KMS-11 (cell line): Measurements from ENCODE around the gene ACADSB.

Source experiments
- H2AFZ ChIP-seq: fragments of 200-600 bp; sonication (generic); 2 replicates; pipeline ENCODE4 v1.6.1; 2016; ENCODE audit warnings: antibody characterized with exemption, mixed run types, low read depth
- H3K27ac ChIP-seq: fragments of 200-600 bp; sonication (generic); 2 replicates; pipeline ENCODE4 v1.6.1; 2016; ENCODE audit warnings: mild to moderate bottlenecking, mixed run types
- H3K27me3 ChIP-seq: fragments of 200-600 bp; sonication (generic); 2 replicates; pipeline ENCODE4 v1.6.1; 2017; ENCODE audit warnings: mild to moderate bottlenecking, low read depth, mixed run types, moderate library complexity; ENCODE audit not compliant: insufficient read depth
- H3K36me3 ChIP-seq: fragments of 200-600 bp; sonication (generic); 2 replicates; pipeline ENCODE4 v1.6.1; 2017; ENCODE audit warnings: mild to moderate bottlenecking, mixed run types; ENCODE audit not compliant: insufficient read depth
- H3K4me1 ChIP-seq: fragments of 200-600 bp; sonication (generic); 2 replicates; pipeline ENCODE4 v1.6.1; 2016; ENCODE audit warnings: mild to moderate bottlenecking, low read depth, mixed run types; ENCODE audit not compliant: poor library complexity, severe bottlenecking
- H3K4me2 ChIP-seq: fragments of 200-600 bp; sonication (generic); 2 replicates; pipeline ENCODE4 v1.7.0; 2016; ENCODE audit warnings: mild to moderate bottlenecking, mixed run types
- H3K4me3 ChIP-seq: fragments of 200-600 bp; sonication (generic); IDR thresholded peaks from 2 replicates; pipeline ENCODE4 v1.6.1; 2017; ENCODE audit warnings: low read depth, low read length, mixed read lengths; ENCODE audit not compliant: insufficient read depth
- H3K79me2 ChIP-seq: fragments of 200-600 bp; sonication (generic); 2 replicates; pipeline ENCODE4 v1.6.1; 2016; ENCODE audit warnings: low read depth, mixed run types; ENCODE audit not compliant: insufficient read depth
- H3K9ac ChIP-seq: fragments of 200-600 bp; sonication (generic); 2 replicates; pipeline ENCODE4 v1.6.1; 2016; ENCODE audit warnings: mild to moderate bottlenecking, mixed run types
- H4K20me1 ChIP-seq: fragments of 200-600 bp; sonication (generic); 2 replicates; pipeline ENCODE4 v1.6.1; 2016; ENCODE audit warnings: mild to moderate bottlenecking, mixed run types; ENCODE audit not compliant: insufficient read depth
- TF ChIP-seq, protein P1 (sequence below): fragments of 200-600 bp; sonication (generic); conservative IDR thresholded peaks from 2 replicates; pipeline ENCODE4 v1.6.1; 2017; ENCODE audit warnings: low read depth, mild to moderate bottlenecking, antibody characterized with exemption, low read length, moderate library complexity, mixed read lengths

ACADSB gene

DNA sequence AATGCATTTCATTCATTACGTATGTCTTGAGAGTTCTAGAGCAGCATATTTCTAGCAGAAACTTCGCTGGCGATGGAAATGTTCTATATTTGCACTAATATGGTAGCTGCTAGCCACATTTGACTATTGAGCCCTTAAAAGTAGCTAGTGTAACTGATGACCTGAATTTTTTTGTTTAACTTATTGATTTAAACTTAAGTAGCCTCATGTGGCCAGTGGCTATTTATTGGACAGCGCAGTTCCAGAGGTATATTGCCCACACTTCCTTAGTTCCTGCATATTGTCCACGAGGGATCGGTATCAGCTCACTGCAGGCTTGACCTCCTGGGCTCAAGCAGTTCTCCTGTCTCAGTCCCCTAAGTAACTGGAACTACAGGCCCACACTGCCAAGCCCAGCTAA, 24.9 kb upstream of the ACADSB start:
- H3K4me3 ChIP-seq: no peak overlapping the region
- H3K9ac ChIP-seq: no peak overlapping the region
- H3K79me2 ChIP-seq: no peaks in the 10 kb centered on the region
- no peak overlapping the region for H3K27ac ChIP-seq
- no peaks in the 10 kb centered on the region for H3K27me3 ChIP-seq
- H3K36me3 ChIP-seq: no peaks in the 10 kb centered on the region
- no peak overlapping the region for H2AFZ ChIP-seq
- peaks cover 20% of the 10 kb centered on the region for H3K4me1 ChIP-seq
- no peaks in the 10 kb centered on the region for H4K20me1 ChIP-seq
- H3K4me2 ChIP-seq: no peak overlapping the region
- TF ChIP-seq, protein P1, sequence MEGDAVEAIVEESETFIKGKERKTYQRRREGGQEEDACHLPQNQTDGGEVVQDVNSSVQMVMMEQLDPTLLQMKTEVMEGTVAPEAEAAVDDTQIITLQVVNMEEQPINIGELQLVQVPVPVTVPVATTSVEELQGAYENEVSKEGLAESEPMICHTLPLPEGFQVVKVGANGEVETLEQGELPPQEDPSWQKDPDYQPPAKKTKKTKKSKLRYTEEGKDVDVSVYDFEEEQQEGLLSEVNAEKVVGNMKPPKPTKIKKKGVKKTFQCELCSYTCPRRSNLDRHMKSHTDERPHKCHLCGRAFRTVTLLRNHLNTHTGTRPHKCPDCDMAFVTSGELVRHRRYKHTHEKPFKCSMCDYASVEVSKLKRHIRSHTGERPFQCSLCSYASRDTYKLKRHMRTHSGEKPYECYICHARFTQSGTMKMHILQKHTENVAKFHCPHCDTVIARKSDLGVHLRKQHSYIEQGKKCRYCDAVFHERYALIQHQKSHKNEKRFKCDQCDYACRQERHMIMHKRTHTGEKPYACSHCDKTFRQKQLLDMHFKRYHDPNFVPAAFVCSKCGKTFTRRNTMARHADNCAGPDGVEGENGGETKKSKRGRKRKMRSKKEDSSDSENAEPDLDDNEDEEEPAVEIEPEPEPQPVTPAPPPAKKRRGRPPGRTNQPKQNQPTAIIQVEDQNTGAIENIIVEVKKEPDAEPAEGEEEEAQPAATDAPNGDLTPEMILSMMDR: no peak

DNA sequence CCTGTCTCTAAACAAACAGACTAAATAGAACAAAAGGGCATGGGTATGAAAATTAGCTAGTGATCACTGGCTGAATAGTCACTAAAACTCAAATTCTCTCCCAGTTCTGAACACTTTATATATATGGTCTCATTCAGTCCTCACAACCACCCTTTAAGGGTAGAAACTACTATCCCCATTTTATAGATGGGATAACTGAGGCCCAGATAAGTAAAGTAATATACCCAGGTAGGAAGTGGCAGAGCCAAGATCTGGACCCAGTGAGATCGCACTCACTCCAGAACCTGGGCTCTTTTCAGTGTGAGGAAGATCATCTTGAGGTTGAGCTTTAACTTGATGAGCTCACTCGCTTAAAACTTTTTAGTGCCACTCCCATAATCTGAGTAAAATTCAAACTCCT, 24.1 kb upstream of the ACADSB start:
- Histone ChIP-seq H4K20me1 (no peaks in the 10 kb centered on the region), H3K4me1 (peaks cover 17% of the 10 kb centered on the region), H3K79me2 (no peaks in the 10 kb centered on the region), H3K36me3 (no peaks in the 10 kb centered on the region), H2AFZ (no peak overlapping the region), H3K4me3 (no peak overlapping the region), H3K9ac (no peak overlapping the region), H3K27ac (no peak overlapping the region), H3K27me3 (no peaks in the 10 kb centered on the region), H3K4me2 (no peak overlapping the region)
- TF ChIP-seq, protein P1: no peak

DNA sequence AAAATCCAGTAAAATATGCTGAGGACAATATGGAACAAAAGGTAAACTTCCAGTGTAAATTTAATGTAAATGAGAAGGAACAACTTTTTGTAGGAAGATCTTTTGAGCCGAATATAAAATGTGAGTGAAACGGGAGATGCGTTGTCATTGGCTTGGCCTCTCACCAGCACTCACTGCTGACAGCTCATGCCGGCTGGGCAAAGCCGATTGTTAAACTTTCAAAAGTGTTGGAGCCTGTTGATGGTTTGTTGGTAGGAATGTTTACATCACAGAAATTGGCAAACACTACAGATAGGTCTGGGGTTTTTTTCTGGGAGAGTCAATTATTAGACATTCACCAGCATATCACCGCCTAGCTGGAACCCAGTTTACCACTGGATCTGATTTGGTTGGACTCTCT, 22.5 kb upstream of the ACADSB start:
- Histone ChIP-seq H3K4me2 (no peak overlapping the region), H3K9ac (no peak overlapping the region), H3K27ac (no peak overlapping the region), H4K20me1 (no peaks in the 10 kb centered on the region), H3K79me2 (no peaks in the 10 kb centered on the region), H3K4me1 (peaks cover 7% of the 10 kb centered on the region), H3K27me3 (no peaks in the 10 kb centered on the region), H2AFZ (no peak overlapping the region), H3K4me3 (no peak overlapping the region), H3K36me3 (no peaks in the 10 kb centered on the region)
- TF ChIP-seq, protein P1: no peak

DNA sequence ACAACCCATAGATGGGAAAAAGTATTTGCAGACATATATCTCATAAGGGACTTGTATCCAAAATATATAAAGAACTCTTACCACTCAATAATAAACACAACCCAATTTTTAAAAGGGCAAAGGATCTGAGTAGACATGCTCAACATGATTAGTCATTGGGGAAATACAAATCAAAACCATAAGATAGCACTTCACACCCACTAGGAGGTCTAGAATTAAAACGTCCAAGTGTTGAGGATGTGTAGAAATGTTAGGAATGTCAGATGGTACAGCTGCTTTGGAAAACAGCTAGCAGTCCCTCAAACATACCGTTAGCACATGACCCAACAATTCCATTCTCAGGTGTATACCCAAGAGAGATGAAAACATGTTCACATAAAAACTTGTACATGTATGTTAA, 20.3 kb upstream of the ACADSB start:
- H3K79me2 ChIP-seq: no peaks in the 10 kb centered on the region

More for the DNA sequence above, 20.3 kb upstream of the ACADSB start:
- no peak overlapping the region for H3K4me2 ChIP-seq
- H3K4me1 ChIP-seq: no peaks in the 10 kb centered on the region
- no peak overlapping the region for H3K4me3 ChIP-seq
- no peaks in the 10 kb centered on the region for H3K27me3 ChIP-seq
- TF ChIP-seq, protein P1: no peak
- H3K36me3 ChIP-seq: no peaks in the 10 kb centered on the region
- H3K9ac ChIP-seq: no peak overlapping the region
- H2AFZ ChIP-seq: no peak overlapping the region
- no peaks in the 10 kb centered on the region for H4K20me1 ChIP-seq
- H3K27ac ChIP-seq: no peak overlapping the region
